Activated CD8-positive, alpha-beta memory T cell treated with anti-CD3 and anti-CD28 coated beads for 48 hours (primary cell): Measurements from ENCODE around the gene FHIT.
"Not testable (repeated sequence)": the region's sequence is repeated elsewhere in the genome, so short reads cannot be mapped to it uniquely, and the experiment has no call there.

Source experiments
- DNase-seq, 3 experiments: peaks; one replicate each; pipeline ENCODE4 v3.0.0-alpha.2; 2020; ENCODE audit warnings: low read depth in 2 of 3, low spot score in 2 of 3

The FHIT gene

DNA sequence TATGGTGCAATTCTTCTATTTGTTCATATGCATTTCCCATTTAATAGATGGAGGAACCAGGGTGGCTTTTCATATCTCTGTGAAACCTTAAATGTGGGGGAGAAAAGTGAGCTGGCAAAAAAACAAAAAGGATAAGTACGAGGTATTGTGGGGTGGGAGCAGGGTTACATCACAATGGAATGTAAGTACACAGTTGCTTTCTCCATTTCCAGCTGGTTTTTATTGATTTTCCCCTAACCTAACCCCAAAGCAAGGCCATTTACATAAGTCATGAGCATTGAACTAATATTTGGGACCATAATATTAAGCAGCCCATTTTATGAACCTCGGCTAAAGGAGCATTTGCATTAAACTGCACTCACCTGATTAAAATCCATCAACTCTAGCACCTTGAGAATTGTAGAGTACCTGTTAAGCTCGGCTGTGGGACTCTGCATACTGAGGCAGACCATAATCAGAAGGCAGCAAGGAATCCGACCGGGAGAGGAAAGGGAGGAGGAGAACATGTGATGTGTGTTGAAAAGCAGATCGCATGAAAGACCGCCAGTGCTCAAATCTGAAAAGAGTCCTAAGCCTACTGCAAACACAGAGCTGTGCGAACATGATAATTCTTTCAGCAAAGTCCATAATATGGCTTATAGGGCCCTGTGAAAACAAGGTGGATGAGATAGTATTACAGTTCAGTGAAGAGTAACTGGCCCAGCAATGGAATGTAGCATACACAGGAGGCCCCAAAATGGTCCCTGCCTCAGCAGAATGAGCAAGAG, 513.4 kb downstream of the FHIT start:
- no peak for DNase-seq

- no peak for DNase-seq
Measured at GRCh38 chr3:60730371-60730770, 520.9 kb downstream of the FHIT start.

DNA sequence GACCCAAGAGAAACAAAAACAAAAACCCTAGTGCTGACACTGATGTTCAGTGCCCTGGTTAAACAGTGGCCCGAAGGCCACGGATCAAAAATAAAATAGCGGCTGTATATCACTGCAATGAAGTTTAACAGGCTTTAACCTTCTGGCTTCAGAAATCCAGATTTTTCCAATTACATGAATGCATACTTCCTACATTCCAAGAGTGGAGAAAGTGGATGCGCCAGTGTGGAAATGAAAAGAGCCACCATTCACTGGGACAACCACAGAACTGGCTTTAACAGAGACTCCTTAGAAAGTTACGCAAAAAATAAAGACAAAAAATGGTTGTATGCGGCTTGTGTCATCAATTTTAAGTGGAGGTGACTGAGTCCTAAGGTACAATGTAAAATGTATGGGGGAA, 522.2 kb downstream of the FHIT start:
- DNase-seq = no peak

DNA sequence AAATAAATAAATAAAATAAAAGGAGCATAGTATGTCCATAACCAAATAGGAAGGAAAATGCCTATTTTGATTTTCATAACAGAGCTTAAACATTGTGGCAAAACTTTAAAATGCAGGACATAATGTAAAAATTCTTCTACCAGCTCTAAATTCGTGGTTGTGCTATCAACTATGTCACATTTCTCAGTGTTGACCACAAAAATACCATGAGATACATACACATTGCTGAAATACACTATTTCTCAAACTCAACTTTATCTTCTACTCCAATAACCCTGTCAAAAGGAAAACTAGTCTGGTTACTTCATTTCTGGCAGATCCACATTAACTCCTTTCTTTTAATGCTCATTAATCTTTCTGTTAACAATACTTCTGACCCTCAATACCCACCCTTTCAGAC, 523.2 kb downstream of the FHIT start:
- DNase-seq = no peak

GRCh38 chr3:60720736-60721135, 530.5 kb downstream of the FHIT start:
- DNase-seq = no peak

GRCh38 chr3:60716573-60716972, 534.7 kb downstream of the FHIT start:
- DNase-seq = no peak

- no peak for DNase-seq
Measured at GRCh38 chr3:60708191-60708975, 542.9 kb downstream of the FHIT start.

DNA sequence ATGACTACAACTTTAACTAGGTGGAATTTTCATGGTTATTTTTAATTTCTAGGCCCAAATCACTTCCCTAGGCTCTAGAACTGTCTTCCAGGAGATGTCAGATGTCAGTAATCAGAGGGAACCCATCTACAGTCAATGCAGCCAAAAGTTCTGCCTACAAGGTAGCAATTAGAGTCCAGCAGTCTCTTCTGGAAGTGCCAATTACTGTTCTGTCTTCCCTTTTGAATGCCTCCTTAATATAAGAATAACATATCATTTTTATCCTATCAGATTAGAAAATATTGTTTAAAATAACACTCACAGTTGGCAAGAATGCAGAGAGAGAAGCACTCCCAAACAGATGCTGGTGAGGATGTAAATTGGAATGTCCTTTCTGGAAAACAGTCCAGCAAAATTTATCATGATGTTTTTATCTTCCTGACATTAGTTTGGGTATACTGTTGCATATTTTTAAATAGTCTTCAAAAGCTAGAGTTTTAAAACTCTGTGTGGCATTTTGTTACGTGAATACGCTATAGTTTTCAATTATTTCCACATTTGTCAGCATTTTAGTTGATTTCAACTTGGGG, 543.7 kb downstream of the FHIT start:
- no peak for DNase-seq

GRCh38 chr3:60703956-60704736, 547.1 kb downstream of the FHIT start:
- no peak for DNase-seq

DNA sequence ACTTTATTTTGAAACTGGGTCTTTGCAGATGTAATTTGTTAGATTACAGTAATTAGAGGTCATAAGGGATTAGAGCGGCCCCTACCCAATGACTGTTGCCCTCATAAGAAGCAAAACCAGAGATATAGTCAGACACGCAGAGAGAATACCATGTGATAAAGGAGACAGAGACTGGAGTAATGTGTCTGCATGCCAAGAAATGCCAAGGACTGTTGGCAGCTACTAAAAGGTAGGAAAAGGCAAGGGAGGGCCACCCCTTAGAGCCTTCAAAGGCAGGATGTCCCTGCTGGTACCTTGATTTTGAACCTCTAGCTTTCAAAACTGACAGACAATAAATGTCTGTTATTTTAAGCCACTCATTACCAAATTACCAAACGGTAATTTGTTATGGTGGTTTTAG, 548.2 kb downstream of the FHIT start:
- DNase-seq = no peak

DNA sequence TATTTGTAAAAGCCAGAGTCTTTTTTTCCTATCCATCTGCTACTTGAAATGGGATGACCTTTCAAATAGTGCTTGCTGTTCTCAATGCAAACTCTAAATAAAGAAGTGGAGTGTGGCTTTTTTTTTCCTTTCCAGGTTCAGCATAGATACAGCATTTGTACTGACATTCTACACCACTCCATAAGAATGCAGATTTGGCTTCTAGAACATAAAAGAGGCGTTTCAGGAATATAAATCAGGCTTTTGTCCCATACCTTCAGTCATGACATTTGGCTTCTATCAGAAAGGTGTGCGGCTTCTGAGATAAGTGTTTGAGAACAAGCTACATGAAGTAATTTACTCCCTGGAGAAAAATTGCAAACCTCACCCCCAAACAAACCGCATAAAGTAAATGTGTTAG, 553.1 kb downstream of the FHIT start:
- no peak for DNase-seq

GRCh38 chr3:60697132-60697531, 554.1 kb downstream of the FHIT start:
- DNase-seq = no peak

GRCh38 chr3:60696428-60697125, 554.7 kb downstream of the FHIT start:
- DNase-seq = no peak

GRCh38 chr3:60675424-60675823, 575.8 kb downstream of the FHIT start:
- DNase-seq = no peak

GRCh38 chr3:60674870-60675269, 576.4 kb downstream of the FHIT start:
- DNase-seq = no peak

- no peak for DNase-seq
Measured at GRCh38 chr3:60673123-60673522, 578.1 kb downstream of the FHIT start.

DNA sequence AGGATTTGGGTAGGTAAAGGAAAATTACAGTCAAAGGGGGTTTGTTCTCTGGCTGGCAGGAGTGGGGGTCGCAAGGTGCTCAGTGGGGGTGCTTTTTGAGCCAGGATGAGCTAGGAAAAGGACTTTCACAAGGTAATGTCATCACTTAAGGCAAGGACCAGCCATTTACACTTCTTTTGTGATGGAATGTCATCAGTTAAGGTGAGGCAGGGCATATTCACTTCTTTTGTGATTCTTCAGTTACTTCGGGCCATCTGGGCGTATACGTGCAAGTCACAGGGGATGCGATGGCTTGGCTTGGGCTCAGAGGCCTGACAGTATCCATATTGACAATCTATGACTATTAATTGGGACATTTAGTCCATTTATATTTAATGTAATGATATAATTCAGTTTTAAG, 578.9 kb downstream of the FHIT start:
- not testable (repeated sequence) for DNase-seq

- DNase-seq = no peak
Measured at GRCh38 chr3:60669636-60670035, 581.6 kb downstream of the FHIT start.

DNA sequence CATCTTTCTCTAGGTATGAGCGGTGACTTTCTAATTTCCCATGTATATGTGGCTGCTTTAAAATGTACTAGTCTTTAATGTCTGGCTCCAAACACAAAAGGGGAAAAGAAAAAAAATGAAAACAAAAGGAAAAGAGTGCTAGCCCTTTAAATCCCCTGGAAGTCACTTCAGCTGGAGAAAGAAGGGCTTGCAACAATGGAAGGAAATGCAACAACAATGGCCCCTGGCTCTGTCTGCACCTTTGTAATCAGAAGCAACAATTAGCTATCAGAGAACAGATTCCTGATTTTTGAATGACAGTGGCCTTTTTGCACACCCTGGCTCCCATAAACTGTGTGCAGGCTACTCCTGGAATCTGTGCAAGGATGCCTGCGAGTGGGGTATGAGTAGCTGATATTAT, 591.2 kb downstream of the FHIT start:
- DNase-seq = no peak

GRCh38 chr3:60659098-60659497, 592.2 kb downstream of the FHIT start:
- DNase-seq = no peak

- DNase-seq = no peak
Measured at GRCh38 chr3:60657972-60658371, 593.3 kb downstream of the FHIT start.
